NCI-H82 treated with DMSO at 0.1 percent for 48 hours (cell line): ENCODE data around the gene CEP41.
"Not testable (repeated sequence)": the region's sequence is repeated elsewhere in the genome, so short reads cannot be mapped to it uniquely, and the experiment has no call there.

Experiments used
- DNase-seq: peaks from one replicate; lab custom pipeline; 2025; ENCODE audit not compliant: unreplicated experiment; lab: John Stamatoyannopoulos, UW

Gene CEP41

DNA sequence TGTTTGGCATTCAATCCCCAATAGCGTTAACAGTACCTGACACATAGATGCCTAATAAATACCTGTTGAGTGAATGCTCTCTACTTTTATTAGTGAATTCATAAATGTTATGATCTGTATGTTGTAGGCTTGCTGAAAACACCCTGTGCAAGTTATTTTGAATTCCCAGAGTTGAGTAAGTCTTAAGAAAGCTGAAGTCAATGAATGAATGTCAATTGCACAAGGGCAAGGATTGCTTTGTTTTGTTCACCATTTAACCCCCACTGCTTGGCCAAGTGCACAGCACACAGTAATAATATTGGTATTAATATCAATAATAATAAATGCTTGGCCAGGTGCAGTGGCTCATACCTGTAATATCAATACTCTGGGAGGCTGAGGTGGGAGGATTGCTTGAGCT lies 50.3 kb downstream of the CEP41 start:
- DNase-seq, result no peak

DNA sequence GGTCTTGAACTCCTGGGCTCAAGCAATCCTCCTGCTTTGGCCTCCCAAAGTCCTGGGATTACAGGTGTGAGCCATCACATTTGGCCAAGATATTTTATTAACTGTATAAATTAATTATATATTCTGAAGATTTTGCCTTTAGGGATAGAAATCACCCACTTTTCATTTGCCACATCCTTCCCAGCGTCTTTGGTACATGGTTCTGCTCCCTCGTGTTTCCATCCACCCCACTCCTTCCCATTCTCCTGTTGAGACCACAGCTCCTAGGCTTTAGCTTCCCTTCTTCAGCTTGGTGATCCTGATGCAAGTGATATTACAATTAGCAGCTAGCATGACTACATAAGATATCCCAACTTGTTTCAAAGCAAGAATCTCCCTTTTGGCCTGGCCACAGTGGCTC lies 52.1 kb downstream of the CEP41 start:
- DNase-seq, result no peak

DNA sequence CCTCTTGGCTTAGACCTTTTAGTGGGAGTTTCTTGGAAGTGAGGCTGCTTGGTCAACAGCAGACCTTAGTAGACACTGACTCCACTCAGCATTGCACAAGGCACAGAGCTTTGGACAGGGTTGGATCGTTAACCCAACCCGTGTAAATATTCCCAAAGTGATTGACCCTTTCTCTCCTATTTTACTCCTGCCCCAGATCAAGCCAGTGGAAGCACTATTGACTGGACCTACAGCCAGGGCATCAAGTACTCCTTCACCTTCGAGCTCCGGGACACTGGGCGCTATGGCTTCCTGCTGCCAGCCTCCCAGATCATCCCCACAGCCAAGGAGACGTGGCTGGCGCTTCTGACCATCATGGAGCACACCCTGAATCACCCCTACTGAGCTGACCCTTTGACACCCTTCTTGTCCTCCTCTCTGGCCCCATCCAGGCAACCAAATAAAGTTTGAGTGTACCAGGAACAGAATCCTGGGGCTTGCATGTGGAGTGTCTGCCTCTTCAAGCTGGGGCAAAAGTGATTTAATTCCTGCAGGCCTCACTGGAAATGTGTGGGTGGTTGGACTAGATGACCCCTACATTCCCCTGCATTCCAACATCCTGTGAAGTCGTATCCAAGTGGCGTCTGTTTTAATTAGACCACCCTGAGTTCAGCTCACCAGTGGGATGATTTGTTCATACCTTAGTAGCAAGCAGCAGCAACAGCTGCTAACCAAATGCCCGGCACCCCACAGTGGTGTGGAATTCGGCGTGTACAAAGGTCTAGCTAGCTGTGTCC lies 53.0 kb downstream of the CEP41 start:
- no peak for DNase-seq

DNA sequence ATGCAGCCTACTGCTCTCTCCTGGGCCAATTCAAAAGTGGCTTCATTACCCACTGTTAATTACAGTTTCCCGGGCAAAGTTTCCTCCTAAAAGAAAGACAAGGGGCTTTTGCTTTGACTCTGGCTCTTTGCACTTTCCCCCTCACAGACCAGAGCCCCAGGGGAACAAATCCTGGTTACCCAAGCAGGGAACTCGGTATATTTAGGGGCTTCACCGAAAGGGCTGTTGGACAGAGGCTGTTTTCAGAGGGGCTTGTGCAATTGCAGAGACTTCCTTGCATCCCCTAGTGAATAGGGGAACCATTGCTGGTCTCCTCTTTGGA lies 53.5 kb downstream of the CEP41 start:
- no peak for DNase-seq

DNA sequence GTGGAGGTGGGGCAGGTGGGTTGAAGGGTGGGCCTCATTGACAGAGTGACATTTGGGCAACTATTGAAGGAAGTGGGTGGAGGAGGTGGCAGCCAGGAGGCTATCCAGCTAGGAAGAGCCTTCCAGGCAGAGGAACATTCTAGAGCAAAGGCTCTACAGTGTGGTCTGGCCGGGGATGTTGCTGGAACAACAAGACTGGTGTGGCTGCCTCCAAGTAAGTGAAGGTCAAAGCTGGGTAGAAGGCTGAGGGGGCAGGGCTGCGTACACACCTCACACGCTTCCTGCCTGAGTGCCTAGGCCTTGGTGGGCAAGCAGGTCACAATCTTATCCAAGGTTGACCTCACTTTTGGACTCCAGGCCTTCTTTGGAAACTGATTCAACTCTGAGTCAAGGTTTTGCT lies 53.9 kb downstream of the CEP41 start:
- DNase-seq, result no peak

DNA sequence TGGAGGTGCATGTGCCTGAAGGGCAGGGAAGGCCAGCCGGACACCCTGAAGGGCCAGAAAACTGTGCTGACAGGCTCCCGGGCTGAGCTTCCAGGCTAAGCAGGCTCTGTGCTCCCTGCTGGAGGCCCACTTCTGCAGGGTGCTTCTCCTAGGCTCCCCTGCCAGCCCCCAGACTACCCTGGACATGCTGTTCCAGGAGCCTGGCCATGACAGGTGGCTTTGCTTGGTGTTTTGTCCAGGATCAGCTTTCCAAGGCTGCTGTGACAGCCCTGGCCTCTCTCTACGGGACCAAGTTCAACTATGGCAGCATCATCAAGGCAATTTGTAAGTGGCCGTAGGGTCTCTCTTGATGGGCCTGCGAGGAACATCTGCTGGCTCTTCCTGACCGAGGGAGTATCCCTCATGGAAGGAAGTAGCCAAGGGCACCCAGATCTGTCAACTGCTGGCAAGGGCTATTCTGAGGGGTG lies 55.2 kb downstream of the CEP41 start:
- no peak for DNase-seq

DNA sequence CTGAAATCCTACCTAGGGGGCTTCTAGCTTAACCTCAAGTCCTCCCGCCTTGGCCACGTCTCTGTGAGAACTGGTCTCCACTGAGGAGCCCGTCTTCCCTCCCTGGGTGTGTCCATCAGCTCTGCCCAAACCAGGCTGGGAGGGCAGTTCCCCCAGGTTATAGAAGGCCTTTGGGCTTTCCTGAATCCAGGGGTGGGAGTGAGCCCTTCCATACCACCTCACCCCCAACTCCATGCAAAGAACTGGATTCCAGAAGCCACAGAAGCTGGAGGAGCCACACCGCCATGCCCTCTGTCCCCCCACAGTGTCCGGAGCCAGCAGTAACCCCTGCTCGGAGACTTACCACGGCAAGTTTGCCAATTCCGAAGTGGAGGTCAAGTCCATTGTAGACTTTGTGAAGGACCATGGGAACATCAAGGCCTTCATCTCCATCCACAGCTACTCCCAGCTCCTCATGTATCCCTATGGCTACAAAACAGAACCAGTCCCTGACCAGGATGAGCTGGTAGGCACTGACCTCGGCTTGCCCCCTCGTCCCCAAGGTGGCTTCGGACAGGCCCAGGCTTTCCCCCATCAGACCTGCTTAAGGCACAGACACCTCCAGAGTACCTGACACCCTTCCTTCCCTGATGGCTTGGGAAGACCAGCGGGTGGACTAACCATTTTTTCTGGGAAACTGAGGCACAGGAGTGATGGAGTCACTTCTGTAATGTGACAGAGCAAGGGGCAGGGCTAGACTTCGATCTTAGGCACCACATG lies 55.8 kb downstream of the CEP41 start:
- no peak for DNase-seq

DNA sequence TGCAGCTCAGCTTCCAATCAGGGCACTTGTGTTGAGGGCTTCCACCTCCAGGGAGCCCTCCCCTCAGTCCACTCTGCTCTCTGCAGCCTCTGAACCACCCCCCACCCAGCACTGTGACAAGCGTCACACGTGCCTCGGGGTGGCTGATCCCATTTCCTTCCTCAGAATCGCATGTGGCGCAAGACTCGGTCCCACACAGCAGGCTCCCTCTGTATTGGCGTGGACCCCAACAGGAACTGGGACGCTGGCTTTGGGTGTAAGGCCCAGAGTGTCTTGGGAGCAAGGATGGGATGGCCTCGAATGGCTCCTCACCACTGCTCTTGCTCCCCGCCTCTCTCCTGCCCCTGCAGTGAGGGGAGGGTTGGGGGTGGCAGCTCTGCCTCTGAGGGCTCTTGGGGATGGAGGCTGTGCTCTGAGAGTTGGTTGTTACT lies 56.4 kb downstream of the CEP41 start:
- no peak for DNase-seq

DNA sequence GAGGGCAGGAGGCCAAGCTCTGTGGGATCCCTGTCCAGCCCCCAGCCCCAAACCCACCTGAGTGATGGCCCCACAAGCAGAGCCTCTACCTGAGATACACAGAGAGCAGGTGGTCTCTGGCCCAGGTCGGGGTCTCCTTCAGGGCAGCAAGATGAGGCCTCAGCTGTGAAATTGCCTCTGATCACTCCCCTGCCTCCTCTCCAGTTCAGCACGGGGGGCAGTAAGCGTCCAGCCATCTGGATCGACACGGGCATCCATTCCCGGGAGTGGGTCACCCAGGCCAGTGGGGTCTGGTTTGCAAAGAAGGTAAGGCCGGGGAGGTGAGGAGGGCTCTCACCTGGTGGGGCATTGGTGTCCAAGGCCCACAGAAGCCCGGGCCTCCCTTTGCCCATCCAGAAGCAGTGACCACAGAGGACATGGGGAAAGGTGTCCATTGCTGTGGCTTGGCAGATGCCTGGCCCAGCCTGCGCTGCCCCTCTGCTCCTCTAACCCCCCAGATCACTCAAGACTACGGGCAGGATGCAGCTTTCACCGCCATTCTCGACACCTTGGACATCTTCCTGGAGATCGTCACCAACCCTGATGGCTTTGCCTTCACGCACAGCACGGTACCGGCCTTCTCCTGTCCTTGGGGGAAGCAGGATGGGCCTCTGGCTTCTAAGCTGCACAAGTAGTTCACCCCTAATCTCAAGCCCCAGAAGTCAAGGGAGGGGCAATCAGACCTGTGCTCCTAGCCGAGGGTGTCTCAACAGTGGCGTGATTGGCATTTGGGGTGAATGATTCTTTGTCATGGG lies 57.4 kb downstream of the CEP41 start:
- no peak for DNase-seq

DNA sequence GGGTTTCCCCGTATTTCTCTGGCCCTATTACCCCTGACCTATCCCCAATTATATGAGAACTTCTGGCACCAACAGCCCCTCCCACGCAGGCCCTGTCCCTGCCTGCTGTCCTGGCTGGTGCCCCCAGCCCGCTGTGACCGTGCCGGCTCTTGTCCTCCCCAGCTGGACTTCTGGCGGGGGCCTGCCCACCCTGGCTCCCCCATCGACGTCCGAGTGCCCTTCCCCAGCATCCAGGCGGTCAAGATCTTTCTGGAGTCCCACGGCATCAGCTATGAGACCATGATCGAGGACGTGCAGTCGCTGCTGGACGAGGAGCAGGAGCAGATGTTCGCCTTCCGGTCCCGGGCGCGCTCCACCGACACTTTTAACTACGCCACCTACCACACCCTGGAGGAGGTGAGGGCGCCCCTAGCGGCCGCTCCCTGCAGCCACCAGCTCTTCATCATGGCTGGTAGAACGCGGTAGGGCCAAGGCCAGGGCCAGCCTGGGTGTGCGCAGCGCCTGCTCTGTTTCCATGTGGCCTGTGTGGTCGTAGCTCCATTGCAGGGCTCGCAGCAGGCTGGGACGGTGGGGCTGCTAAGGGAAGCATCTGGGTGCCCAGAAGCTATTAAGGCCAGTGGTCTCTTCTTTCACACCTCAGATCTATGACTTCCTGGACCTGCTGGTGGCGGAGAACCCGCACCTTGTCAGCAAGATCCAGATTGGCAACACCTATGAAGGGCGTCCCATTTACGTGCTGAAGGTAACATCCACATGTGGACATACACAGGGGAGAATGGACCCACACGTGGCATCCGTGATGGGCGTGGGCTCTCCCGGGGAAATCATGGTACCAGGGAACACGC lies 59.1 kb downstream of the CEP41 start:
- no peak for DNase-seq

DNA sequence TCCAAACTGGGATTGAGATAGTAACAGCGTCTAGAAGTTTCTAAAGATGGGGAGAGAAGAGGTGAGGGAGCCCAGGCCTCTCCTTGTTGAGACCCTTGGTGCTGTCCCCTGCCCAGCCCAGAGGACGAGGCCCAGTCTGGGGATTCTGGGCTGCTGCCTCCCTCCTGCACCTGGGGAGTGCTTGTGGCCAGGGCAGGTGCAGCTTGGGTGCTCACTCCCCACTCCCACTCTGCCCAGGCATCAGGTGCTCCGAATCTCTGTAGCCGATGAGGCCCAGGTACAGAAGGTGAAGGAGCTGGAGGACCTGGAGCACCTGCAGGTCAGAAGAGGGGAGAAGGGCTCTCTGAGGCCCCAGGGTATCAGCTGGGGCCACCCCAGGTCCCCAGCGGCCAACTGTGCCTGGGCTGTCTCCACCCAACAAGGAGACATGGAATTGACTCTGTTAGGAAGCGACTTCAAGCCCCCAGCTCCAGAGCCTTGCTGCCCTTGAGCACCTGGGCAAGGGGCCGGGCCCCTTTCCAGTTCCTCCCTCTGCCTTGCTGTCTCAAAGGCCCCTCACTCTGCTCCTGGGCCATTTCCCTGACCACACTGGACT lies 59.9 kb downstream of the CEP41 start:
- no peak for DNase-seq

DNA sequence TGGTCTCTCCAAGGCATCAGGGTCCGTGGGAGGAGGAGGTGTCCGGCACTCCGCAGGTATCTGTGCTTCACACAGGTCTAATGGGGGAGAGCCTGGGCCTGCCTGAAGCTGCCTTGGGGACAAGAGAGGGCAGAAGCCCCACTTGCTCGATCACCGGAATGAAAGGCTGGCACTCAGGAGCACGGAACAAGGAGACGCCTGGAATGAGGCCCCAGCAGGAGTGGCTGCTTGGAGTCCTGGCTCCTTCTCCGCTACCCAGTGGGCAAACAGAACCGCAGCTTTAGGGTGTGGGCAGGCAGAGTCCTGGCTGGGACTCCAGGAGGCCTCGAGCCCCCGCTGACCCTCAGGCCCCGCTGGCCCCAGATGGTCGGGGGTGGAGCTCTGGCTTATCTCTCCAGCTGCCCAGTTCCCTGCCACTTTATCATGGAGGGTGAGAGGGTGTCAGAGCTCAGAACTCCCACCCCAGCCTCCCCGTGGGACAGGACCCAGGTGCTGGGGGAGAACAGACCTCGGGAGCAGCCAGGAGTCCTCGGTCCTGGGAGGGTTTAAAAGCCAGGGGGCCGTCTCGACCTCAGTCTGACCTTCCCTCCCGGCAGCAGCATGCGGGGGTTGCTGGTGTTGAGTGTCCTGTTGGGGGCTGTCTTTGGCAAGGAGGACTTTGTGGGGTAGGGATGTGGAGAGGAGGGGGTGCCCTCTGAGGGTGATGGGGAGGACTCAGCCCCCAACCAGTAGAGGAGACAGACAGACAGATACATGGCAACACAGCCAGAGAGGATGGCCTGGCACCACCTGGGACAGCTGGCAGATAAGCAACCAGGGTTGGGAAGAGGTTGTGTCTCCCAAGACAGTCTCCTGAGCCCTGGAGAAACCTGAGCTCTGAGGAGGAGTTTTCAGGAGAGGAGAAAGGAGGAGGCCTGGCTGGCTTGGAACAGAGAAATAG lies 60.6 kb downstream of the CEP41 start, which contains the start of gene CPA1:
TSS of gene CPA1 (plus strand) at position 574 of the 940 bp plus-strand sequence. CDS start at position 601, 27 bp downstream.
- no peak for DNase-seq

DNA sequence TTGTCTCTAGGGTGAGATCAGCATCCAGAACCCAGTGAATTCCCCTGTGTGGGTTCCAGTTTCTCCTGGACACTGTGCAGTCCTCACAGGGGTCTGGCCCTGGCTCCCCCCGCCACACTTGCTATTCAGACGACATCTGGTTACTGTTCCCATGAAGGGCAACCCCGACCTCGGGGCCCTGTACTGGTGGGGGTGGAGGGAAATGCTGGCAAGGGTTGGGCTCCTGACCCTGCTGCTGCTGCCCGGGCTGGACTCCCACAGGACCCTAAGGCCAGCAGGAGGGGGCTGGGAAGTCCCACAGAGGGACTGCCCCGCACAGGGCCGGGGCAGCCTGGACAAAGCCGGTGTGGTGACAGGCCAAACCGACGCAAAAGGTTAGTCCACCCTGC lies 61.3 kb downstream of the CEP41 start:
- DNase-seq, result no peak

DNA sequence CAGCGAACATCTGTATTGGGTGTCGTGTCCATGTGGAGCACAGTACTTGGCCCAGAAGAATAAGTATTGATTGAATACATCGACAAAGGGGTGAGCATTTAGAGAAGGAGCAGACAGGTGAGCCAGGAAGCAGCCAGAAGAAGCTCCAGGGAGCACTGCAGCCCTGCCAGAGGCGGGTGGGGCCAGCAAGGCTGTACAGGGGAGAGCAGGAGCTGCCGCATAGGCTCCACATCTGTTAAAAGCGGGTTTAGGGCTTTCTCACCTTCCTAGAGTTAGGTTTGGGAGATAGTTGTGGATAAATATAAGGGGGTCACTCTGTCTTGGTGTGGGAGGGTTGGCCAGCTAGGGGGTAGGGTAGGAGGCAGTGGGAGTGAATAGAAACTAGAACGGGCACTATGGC lies 61.8 kb downstream of the CEP41 start:
- no peak for DNase-seq

DNA sequence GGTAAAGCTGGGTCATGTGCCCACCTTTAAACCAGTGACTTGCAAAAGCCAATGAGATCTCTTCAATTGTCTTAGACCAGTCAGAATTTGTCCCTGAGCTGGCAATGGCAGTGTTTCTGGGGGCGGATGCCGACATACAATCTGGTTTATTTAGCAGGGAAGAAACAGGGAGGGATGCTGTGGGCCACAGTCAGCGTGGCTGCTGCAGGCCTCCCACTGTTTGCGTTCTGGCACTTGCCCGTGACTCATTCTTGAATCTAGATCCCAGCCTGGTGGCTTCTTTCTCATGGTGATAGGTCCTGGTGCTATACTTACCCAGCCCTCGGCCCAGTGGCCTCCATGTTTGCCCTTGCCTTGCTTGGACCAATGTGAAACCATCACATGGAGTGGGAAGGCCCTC lies 63.6 kb downstream of the CEP41 start:
- no peak for DNase-seq

DNA sequence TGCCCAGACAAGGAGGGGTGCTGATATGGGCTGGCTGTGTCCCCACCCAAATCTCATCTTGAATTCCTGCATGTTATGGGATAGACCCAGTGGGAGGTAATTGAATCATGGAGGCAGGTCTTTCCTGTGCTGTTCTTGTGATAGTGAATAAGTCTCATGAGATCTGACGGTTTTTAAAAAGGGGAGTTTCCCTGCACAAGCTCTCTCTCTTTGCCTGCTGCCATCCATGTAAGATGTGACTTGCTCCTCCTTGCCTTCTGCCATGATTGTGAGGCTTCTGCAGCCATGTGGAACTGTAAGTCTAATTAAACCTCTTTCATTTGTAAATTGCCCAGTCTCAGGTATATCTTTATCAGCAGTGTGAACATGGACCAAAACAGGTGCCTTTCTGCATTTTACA lies 64.4 kb downstream of the CEP41 start:
- DNase-seq, result not testable (repeated sequence)

DNA sequence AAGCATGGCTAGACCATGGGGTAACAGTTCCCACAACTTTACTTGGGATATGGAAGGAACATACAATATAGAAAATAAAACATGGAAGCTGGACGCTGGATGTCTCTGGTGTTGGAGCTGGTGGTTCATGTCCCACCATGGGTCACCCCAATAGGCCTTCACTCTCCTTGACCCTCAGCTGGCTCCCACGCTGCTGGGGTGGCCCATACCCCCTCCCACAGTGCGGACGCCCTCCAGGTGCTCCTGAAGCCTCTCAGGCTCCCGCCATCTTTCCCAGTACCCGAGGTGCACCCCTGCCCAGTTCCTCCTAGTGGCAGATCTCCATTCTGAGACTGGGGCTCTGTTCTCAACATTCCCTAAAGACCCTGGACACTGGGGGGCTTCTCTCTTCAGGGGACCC lies 66.3 kb downstream of the CEP41 start:
- DNase-seq, result no peak

DNA sequence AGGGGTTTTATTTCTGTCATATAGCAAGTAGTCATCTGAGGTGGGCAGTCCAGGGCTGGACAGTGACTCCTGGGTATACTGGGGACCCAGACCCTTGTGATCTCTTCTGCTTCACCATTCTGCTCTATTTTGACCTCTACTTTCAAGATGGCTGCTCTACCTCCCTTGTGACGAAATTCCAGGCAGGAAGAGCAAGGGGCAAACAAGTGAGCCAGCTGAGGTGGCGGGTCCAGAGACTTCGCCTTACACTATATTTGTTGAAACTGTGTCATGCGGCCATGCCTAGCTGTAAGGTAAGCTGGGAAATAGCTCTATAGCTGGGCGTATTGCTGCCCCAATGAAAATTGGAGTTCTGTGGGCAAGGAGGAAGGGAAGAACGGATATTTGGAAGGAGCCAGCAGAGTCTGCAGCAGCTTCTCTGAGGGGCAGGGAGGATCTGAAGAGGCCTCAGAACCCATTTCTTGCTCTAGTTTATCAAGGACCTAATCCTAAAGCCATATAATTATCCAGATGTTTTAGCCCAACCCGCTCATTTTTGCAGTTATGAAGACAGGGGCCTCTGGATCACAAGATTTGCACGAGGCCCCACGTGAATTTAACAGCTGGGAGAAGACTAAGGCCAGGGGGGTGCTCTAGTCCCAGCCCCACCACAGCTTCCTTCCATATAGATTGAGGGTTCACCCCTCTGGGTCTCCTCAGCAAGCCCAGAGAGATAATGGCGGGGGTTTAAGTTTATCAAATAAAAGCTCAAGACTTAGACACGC lies 68.2 kb downstream of the CEP41 start:
- no peak for DNase-seq

DNA sequence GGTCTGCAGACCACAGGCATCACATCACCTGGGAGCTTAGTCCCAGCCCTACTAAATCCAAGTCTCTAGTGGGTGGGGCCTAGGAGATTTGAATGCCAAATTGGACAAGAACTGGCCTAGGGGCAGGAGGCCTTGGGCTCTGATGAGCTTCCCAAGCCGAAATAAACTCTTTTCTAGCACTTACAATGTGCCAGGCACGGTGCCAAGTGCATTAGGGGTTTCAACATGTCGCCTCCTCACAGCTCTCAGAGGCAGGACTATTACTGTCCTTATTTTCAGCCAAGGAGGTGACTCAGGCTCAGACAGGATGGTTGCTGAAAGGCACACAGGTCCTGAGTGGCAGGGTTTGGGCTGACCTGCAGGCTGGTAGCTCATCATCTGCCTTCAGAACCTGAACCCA lies 69.8 kb downstream of the CEP41 start:
- no peak for DNase-seq
